ENCODE data around the gene CDC14A. TPM values are rescaled to one million over a fixed set of nuclear protein-coding genes. Genes with fewer than 3 reads are reported as not detected.

Gene CDC14A
- total RNA-seq, 4 donors from 2014 or later = 18.6 to 40.6 (median 28.8) TPM

GRCh38 chr1:100378956-100379355, 26.6 kb downstream of the CDC14A start:
- TF ChIP-seq CTCF (IDR thresholded peaks at IDR 0.05) (no peak), EP300 (IDR thresholded peaks at IDR 0.05) (no peak), POLR2A (IDR thresholded peaks at IDR 0.05) (no peak)
- Histone ChIP-seq H3K36me3 (no peaks in the 10 kb centered on the region), H3K4me1 (peaks cover 0 to 3% (median 0%) of the 10 kb centered on the region in 4 donors), H3K4me3 (no peak overlapping the region), H3K27ac (no peak overlapping the region), H3K9me3 (no peaks in the 10 kb centered on the region), H3K27me3 (no peaks in the 10 kb centered on the region)
- WGBS, 2 donors = 70 to 76% methylated on average over 2 of the region's 2 CpGs
- no peak for DNase-seq (ENCODE audit: low spot score in 2 of 2)

GRCh38 chr1:100380635-100381034, 28.3 kb downstream of the CDC14A start:
- H3K9me3 ChIP-seq = no peaks in the 10 kb centered on the region
- DNase-seq (ENCODE audit: low spot score in 2 of 2) = no peak
- H3K4me3 ChIP-seq = no peak overlapping the region
- TF ChIP-seq CTCF (IDR thresholded peaks at IDR 0.05) = no peak
- TF ChIP-seq EP300 (IDR thresholded peaks at IDR 0.05) = no peak
- no peak for TF ChIP-seq POLR2A (IDR thresholded peaks at IDR 0.05)
- H3K27ac ChIP-seq = no peak overlapping the region
- H3K27me3 ChIP-seq = no peaks in the 10 kb centered on the region
- no peaks in the 10 kb centered on the region for H3K36me3 ChIP-seq
- 78 to 81% methylated on average over 1 of the region's 1 CpG for WGBS, 2 donors
- no peaks in the 10 kb centered on the region for H3K4me1 ChIP-seq

- no peak for DNase-seq (ENCODE audit: low spot score in 2 of 2)
- H3K27ac ChIP-seq = no peak overlapping the region
- no peak overlapping the region for H3K4me3 ChIP-seq
- no peaks in the 10 kb centered on the region for H3K9me3 ChIP-seq
- no peaks in the 10 kb centered on the region for H3K36me3 ChIP-seq
- TF ChIP-seq POLR2A (IDR thresholded peaks at IDR 0.05) = no peak
- H3K4me1 ChIP-seq = peaks cover 0 to 11% (median 0%) of the 10 kb centered on the region in 4 donors
- WGBS, 2 donors = 86 to 97% methylated on average over 1 of the region's 1 CpG
- H3K27me3 ChIP-seq = no peaks in the 10 kb centered on the region
Observed at GRCh38 chr1:100382657-100383056, 30.4 kb downstream of the CDC14A start.

- Histone ChIP-seq H3K9me3 (no peaks in the 10 kb centered on the region), H3K36me3 (no peaks in the 10 kb centered on the region), H3K4me1 (peaks cover 0 to 20% (median 0%) of the 10 kb centered on the region in 4 donors), H3K4me3 (no peak overlapping the region), H3K27me3 (no peaks in the 10 kb centered on the region), H3K27ac (no peak overlapping the region)
- TF ChIP-seq CTCF (IDR thresholded peaks at IDR 0.05) (no peak), POLR2A (IDR thresholded peaks at IDR 0.05) (no peak), EP300 (IDR thresholded peaks at IDR 0.05) (no peak)
- no peak for DNase-seq (ENCODE audit: low spot score in 2 of 2)
Observed at GRCh38 chr1:100383743-100384405, 31.6 kb downstream of the CDC14A start.

- Histone ChIP-seq H3K36me3 (no peaks in the 10 kb centered on the region), H3K27ac (peak overlapping the region in 1 of 4 donors; percentile 45), H3K4me3 (peak overlapping the region in 1 of 4 donors; percentile 10), H3K4me1 (peaks cover 0 to 20% (median 0%) of the 10 kb centered on the region in 4 donors), H3K9me3 (no peaks in the 10 kb centered on the region), H3K27me3 (no peaks in the 10 kb centered on the region)
- WGBS, 2 donors = 16 to 25% methylated on average over 5 of the region's 5 CpGs
- TF ChIP-seq POLR2A (IDR thresholded peaks at IDR 0.05) (no peak), EP300 (IDR thresholded peaks at IDR 0.05) (no peak), CTCF (IDR thresholded peaks at IDR 0.05) (no peak)
- DNase-seq (ENCODE audit: low spot score in 2 of 2) = no peak
Observed at GRCh38 chr1:100387209-100387608, 34.9 kb downstream of the CDC14A start.

Measured in tibial nerve (tissue), 4 donors.